Panc1 (cell line): ENCODE results near the gene SETX. TPM values are rescaled to one million over a fixed set of nuclear protein-coding genes. Genes with fewer than 3 reads are reported as not detected.

ENCODE experiments used
- ATAC-seq: fragments of 200-7000 bp; cut with Tn5 transposase; 2 replicates; pipeline ENCODE4 v1.9.1; 2020; ENCODE audit warnings: mild to moderate bottlenecking, moderate library complexity
- BruUV-seq: library from RNA; stranded (reverse); fragments of 400-500 nt; replicated peaks from 2 replicates; lab custom pipeline; 2021; lab: Mats Ljungman, UMichigan
- CTCF ChIA-PET: fragments of 300-600 bp; sonication (Branson Sonifier 250); formaldehyde crosslinking; loops from one replicate; lab custom pipeline; 2022; ENCODE audit warnings: antibody characterized with exemption; lab: Charles Lee
- POLR2A ChIA-PET: fragments of 300-600 bp; sonication (Branson Sonifier 250); formaldehyde crosslinking; loops from one replicate; lab custom pipeline; 2022; ENCODE audit warnings: antibody characterized with exemption; lab: Charles Lee
- DNase-seq: peaks from one replicate; pipeline ENCODE4 v3.0.0-alpha.2; 2010; ENCODE audit warnings: low read depth, low spot score
- H3K27ac ChIP-seq: 2 replicates; pipeline ENCODE4 v1.5.1; 2011; ENCODE audit warnings: mild to moderate bottlenecking, low read length, inconsistent platforms
- H3K27me3 ChIP-seq: fragments of 200-500 bp; sonication (Bioruptor generic); 2 replicates; pipeline ENCODE4 v1.6.0; 2014; ENCODE audit warnings: low read length, inconsistent platforms; ENCODE audit not compliant: control insufficient read depth, insufficient read depth
- H3K36me3 ChIP-seq: fragments of 200-500 bp; sonication (Bioruptor generic); 2 replicates; pipeline ENCODE4 v1.5.1; 2014; ENCODE audit warnings: inconsistent platforms, mild to moderate bottlenecking, low read length, moderate library complexity; ENCODE audit not compliant: control insufficient read depth, insufficient read depth
- H3K4me1 ChIP-seq: 2 replicates; pipeline ENCODE4 v1.5.1; 2011; ENCODE audit warnings: inconsistent platforms, mild to moderate bottlenecking, low read length, moderate library complexity; ENCODE audit not compliant: control insufficient read depth, insufficient read depth
- H3K4me3 ChIP-seq, 2 experiments: 2 replicates each; pipeline ENCODE4 v1.5.1; 2011 to 2012; ENCODE audit warnings: low read depth in 2 of 2, low read length in 2 of 2, mild to moderate bottlenecking in 2 of 2, inconsistent platforms in 1 of 2, moderate library complexity in 1 of 2
- H3K9me3 ChIP-seq: fragments of 200-500 bp; sonication (Bioruptor generic); 2 replicates; pipeline ENCODE4 v1.5.1; 2014; ENCODE audit warnings: low read depth, mild to moderate bottlenecking, inconsistent platforms, low read length, moderate library complexity; ENCODE audit not compliant: control insufficient read depth, insufficient read depth
- CTCF ChIP-seq: fragments of 450-650 bp; IDR thresholded peaks from 2 replicates; pipeline ENCODE4 v1.5.1; 2017; ENCODE audit warnings: mild to moderate bottlenecking
- POLR2AphosphoS5 ChIP-seq: IDR thresholded peaks from 2 replicates; pipeline ENCODE4 v1.6.1; 2012; ENCODE audit warnings: mild to moderate bottlenecking, low read depth, low read length, moderate library complexity
- REST ChIP-seq, 2 experiments: IDR thresholded peaks; 2 replicates each; pipeline ENCODE4 v1.6.1; 2011 to 2012; ENCODE audit warnings: low read depth in 2 of 2, control low read depth in 1 of 2, low read length in 1 of 2, mild to moderate bottlenecking in 1 of 2, moderate library complexity in 1 of 2; ENCODE audit not compliant: insufficient read depth in 1 of 2
- SIN3A ChIP-seq: IDR thresholded peaks from 2 replicates; pipeline ENCODE4 v1.6.1; 2012; ENCODE audit warnings: low read depth, mild to moderate bottlenecking, low read length, moderate library complexity, borderline replicate concordance; ENCODE audit not compliant: insufficient read depth
- TCF7L2 ChIP-seq: IDR thresholded peaks from 2 replicates; pipeline ENCODE4 v1.6.1; 2011; ENCODE audit warnings: mild to moderate bottlenecking, low read depth, low read length, inconsistent platforms
- in situ Hi-C: cut with HindIII; loops from 2 replicates; pipeline ENCODE4 v1.10.0; 2016; ENCODE audit warnings: low sequenced_read_pairs, low pct_unique_long_range_greater_than_20kb
- intact Hi-C: fragments of 100-400 bp; cut with micrococcal nuclease; formaldehyde crosslinking; loops from one replicate; pipeline ENCODE4 v1.10.0; 2022; ENCODE audit not compliant: unreplicated experiment
- total RNA-seq: library from RNA; stranded (reverse); gene quantifications from one replicate; pipeline ENCODE4 v1.2.1, GENCODE V29; 2021; ENCODE audit not compliant: unreplicated experiment

The SETX gene
- total RNA-seq, 1 experiment from 2014 or later = 28.1 TPM

- in situ Hi-C loops = no loop called here
- intact Hi-C loops = no loop called here
- no peak for ATAC-seq
These were observed 121.6 kb downstream of the SETX start for GRCh38 chr9:132233138-132233537.

GRCh38 chr9:132232522-132232921, 122.3 kb downstream of the SETX start:
- Histone ChIP-seq H3K4me3 (no peak overlapping the region), H3K36me3 (no peaks in the 10 kb centered on the region), H3K4me1 (no peaks in the 10 kb centered on the region), H3K27me3 (no peaks in the 10 kb centered on the region), H3K27ac (no peak overlapping the region), H3K9me3 (no peaks in the 10 kb centered on the region)
- BruUV-seq = no TSS peak
- DNase-seq (no peak), ATAC-seq (no peak)
- in situ Hi-C loops = no loop called here
- intact Hi-C loops = no loop called here
- CTCF ChIA-PET = no interaction called here
- POLR2A ChIA-PET = no interaction called here
- TF ChIP-seq SIN3A (no peak), REST (IDR thresholded peaks at IDR 0.05; ENCODE audit: insufficient read depth in 1 of 2, low read depth in 2 of 2, low read length in 1 of 2) (no peak), POLR2AphosphoS5 (no peak), TCF7L2 (no peak), CTCF (no peak)

More at GRCh38 chr9:132233138-132233537, 121.6 kb downstream of the SETX start:
- ChIA-PET POLR2A (interaction anchor here (0.6 kb wide), 1 partner anchor 575 kb away, joined by 4 read pairs; no protein-coding TSS in a partner anchor), CTCF (no interaction called here)
- H3K36me3 ChIP-seq = no peaks in the 10 kb centered on the region
- no peak overlapping the region for H3K4me3 ChIP-seq
- H3K27ac ChIP-seq = no peak overlapping the region
- BruUV-seq = no TSS peak
- no peaks in the 10 kb centered on the region for H3K4me1 ChIP-seq
- no peak for DNase-seq
- H3K9me3 ChIP-seq = no peaks in the 10 kb centered on the region
- H3K27me3 ChIP-seq = no peaks in the 10 kb centered on the region
- no peak for TF ChIP-seq TCF7L2
- TF ChIP-seq SIN3A = no peak
- no peak for TF ChIP-seq REST (IDR thresholded peaks at IDR 0.05; ENCODE audit: insufficient read depth in 1 of 2, low read depth in 2 of 2, low read length in 1 of 2)
- TF ChIP-seq CTCF = no peak
- TF ChIP-seq POLR2AphosphoS5 = no peak
